Panc1 (cell line): ENCODE results near the gene CSNK1G1. TPM values are rescaled to one million over a fixed set of nuclear protein-coding genes. Genes with fewer than 3 reads are reported as not detected.
"Not testable (repeated sequence)": the region's sequence is repeated elsewhere in the genome, so short reads cannot be mapped to it uniquely, and the experiment has no call there.

Experiments used
- ATAC-seq: fragments of 200-7000 bp; cut with Tn5 transposase; 2 replicates; pipeline ENCODE4 v1.9.1; 2020; ENCODE audit warnings: mild to moderate bottlenecking, moderate library complexity
- BruUV-seq: library from RNA; stranded (reverse); fragments of 400-500 nt; replicated peaks from 2 replicates; lab custom pipeline; 2021; lab: Mats Ljungman, UMichigan
- CTCF ChIA-PET: fragments of 300-600 bp; sonication (Branson Sonifier 250); formaldehyde crosslinking; loops from one replicate; lab custom pipeline; 2022; ENCODE audit warnings: antibody characterized with exemption; lab: Charles Lee
- POLR2A ChIA-PET: fragments of 300-600 bp; sonication (Branson Sonifier 250); formaldehyde crosslinking; loops from one replicate; lab custom pipeline; 2022; ENCODE audit warnings: antibody characterized with exemption; lab: Charles Lee
- DNase-seq: peaks from one replicate; pipeline ENCODE4 v3.0.0-alpha.2; 2010; ENCODE audit warnings: low read depth, low spot score
- H3K27ac ChIP-seq: 2 replicates; pipeline ENCODE4 v1.5.1; 2011; ENCODE audit warnings: mild to moderate bottlenecking, low read length, inconsistent platforms
- H3K27me3 ChIP-seq: fragments of 200-500 bp; sonication (Bioruptor generic); 2 replicates; pipeline ENCODE4 v1.6.0; 2014; ENCODE audit warnings: low read length, inconsistent platforms; ENCODE audit not compliant: control insufficient read depth, insufficient read depth
- H3K36me3 ChIP-seq: fragments of 200-500 bp; sonication (Bioruptor generic); 2 replicates; pipeline ENCODE4 v1.5.1; 2014; ENCODE audit warnings: inconsistent platforms, mild to moderate bottlenecking, low read length, moderate library complexity; ENCODE audit not compliant: control insufficient read depth, insufficient read depth
- H3K4me1 ChIP-seq: 2 replicates; pipeline ENCODE4 v1.5.1; 2011; ENCODE audit warnings: inconsistent platforms, mild to moderate bottlenecking, low read length, moderate library complexity; ENCODE audit not compliant: control insufficient read depth, insufficient read depth
- H3K4me3 ChIP-seq, 2 experiments: 2 replicates each; pipeline ENCODE4 v1.5.1; 2011 to 2012; ENCODE audit warnings: low read depth in 2 of 2, low read length in 2 of 2, mild to moderate bottlenecking in 2 of 2, inconsistent platforms in 1 of 2, moderate library complexity in 1 of 2
- H3K9me3 ChIP-seq: fragments of 200-500 bp; sonication (Bioruptor generic); 2 replicates; pipeline ENCODE4 v1.5.1; 2014; ENCODE audit warnings: low read depth, mild to moderate bottlenecking, inconsistent platforms, low read length, moderate library complexity; ENCODE audit not compliant: control insufficient read depth, insufficient read depth
- CTCF ChIP-seq: fragments of 450-650 bp; IDR thresholded peaks from 2 replicates; pipeline ENCODE4 v1.5.1; 2017; ENCODE audit warnings: mild to moderate bottlenecking
- POLR2AphosphoS5 ChIP-seq: IDR thresholded peaks from 2 replicates; pipeline ENCODE4 v1.6.1; 2012; ENCODE audit warnings: mild to moderate bottlenecking, low read depth, low read length, moderate library complexity
- REST ChIP-seq, 2 experiments: IDR thresholded peaks; 2 replicates each; pipeline ENCODE4 v1.6.1; 2011 to 2012; ENCODE audit warnings: low read depth in 2 of 2, control low read depth in 1 of 2, low read length in 1 of 2, mild to moderate bottlenecking in 1 of 2, moderate library complexity in 1 of 2; ENCODE audit not compliant: insufficient read depth in 1 of 2
- SIN3A ChIP-seq: IDR thresholded peaks from 2 replicates; pipeline ENCODE4 v1.6.1; 2012; ENCODE audit warnings: low read depth, mild to moderate bottlenecking, low read length, moderate library complexity, borderline replicate concordance; ENCODE audit not compliant: insufficient read depth
- TCF7L2 ChIP-seq: IDR thresholded peaks from 2 replicates; pipeline ENCODE4 v1.6.1; 2011; ENCODE audit warnings: mild to moderate bottlenecking, low read depth, low read length, inconsistent platforms
- in situ Hi-C: cut with HindIII; loops from 2 replicates; pipeline ENCODE4 v1.10.0; 2016; ENCODE audit warnings: low sequenced_read_pairs, low pct_unique_long_range_greater_than_20kb
- intact Hi-C: fragments of 100-400 bp; cut with micrococcal nuclease; formaldehyde crosslinking; loops from one replicate; pipeline ENCODE4 v1.10.0; 2022; ENCODE audit not compliant: unreplicated experiment
- total RNA-seq: library from RNA; stranded (reverse); gene quantifications from one replicate; pipeline ENCODE4 v1.2.1, GENCODE V29; 2021; ENCODE audit not compliant: unreplicated experiment

CSNK1G1 gene
- total RNA-seq, 1 experiment from 2014 or later, result 22.8 TPM

- intact Hi-C loops, H3K4me1 ChIP-seq, H3K9me3 ChIP-seq, DNase-seq, ATAC-seq, POLR2A ChIA-PET, H3K27me3 ChIP-seq, BruUV-seq, CTCF ChIA-PET, in situ Hi-C loops, H3K27ac ChIP-seq, H3K4me3 ChIP-seq: not testable (repeated sequence)
- H3K36me3 ChIP-seq, result peaks cover 15% of the 10 kb centered on the region
These were observed 36.5 kb upstream of the CSNK1G1 start for GRCh38 chr15:64392471-64392870.

GRCh38 chr15:64389036-64389435, 33.1 kb upstream of the CSNK1G1 start:
- peak overlapping the region; percentile 62 to 98 for H3K4me3 ChIP-seq
- intact Hi-C loops, result no loop called here
- in situ Hi-C loops, result no loop called here
- H3K4me1 ChIP-seq, result peaks cover 6% of the 10 kb centered on the region; the same call in 1 of the 2 replicates
- peak overlapping the region; percentile 81; the same call in 1 of the 2 replicates for H3K27ac ChIP-seq
- DNase-seq (no peak), ATAC-seq (no peak)
- ChIA-PET CTCF (no interaction called here), POLR2A (interaction anchor here (0.6 to 1.1 kb wide), 2 partner anchors 71 to 285 kb away, joined by 4 to 7 read pairs; no protein-coding TSS in a partner anchor)
- TF ChIP-seq TCF7L2, result no peak
- TF ChIP-seq CTCF, result no peak
- no peak for TF ChIP-seq POLR2AphosphoS5
- TF ChIP-seq REST (IDR thresholded peaks at IDR 0.05; ENCODE audit: insufficient read depth in 1 of 2, low read depth in 2 of 2, low read length in 1 of 2), result no peak
- TF ChIP-seq SIN3A, result no peak
- BruUV-seq, result no TSS peak
- no peaks in the 10 kb centered on the region for H3K27me3 ChIP-seq
- H3K9me3 ChIP-seq, result no peaks in the 10 kb centered on the region
- no peaks in the 10 kb centered on the region; the same call in 1 of the 2 replicates for H3K36me3 ChIP-seq

- Histone ChIP-seq H3K27me3 (no peaks in the 10 kb centered on the region), H3K27ac (peak within 1 kb of the TSS; percentile 81), H3K9me3 (no peaks in the 10 kb centered on the region), H3K4me1 (peaks cover 9% of the 10 kb centered on the region; the same call in 1 of the 2 replicates), H3K36me3 (no peaks in the 10 kb centered on the region; the same call in 1 of the 2 replicates), H3K4me3 (peak within 1 kb of the TSS; percentile 62 to 98)
- DNase-seq (peak; percentile 80), ATAC-seq (peak; percentile 100)
- in situ Hi-C loops (no loop called here), intact Hi-C loops (no loop called here)
- ChIA-PET POLR2A (interaction anchor here (0.5 to 1.2 kb wide), 3 partner anchors 8 to 34 kb away, joined by 3 to 6 read pairs (median 4); no protein-coding TSS in a partner anchor), CTCF (interaction anchor here (0.6 kb wide), 2 partner anchors 91 to 601 kb away, joined by 4 read pairs; no protein-coding TSS in a partner anchor)
- TF ChIP-seq TCF7L2, result peak; percentile 64
- peak; percentile 97 for TF ChIP-seq POLR2AphosphoS5
- no peak for TF ChIP-seq CTCF
- peak in 1 of 2 experiments; percentile 60; a peak in 2 of 4 replicates for TF ChIP-seq REST (IDR thresholded peaks at IDR 0.05; ENCODE audit: insufficient read depth in 1 of 2, low read depth in 2 of 2, low read length in 1 of 2)
- peak; percentile 86; the same call in 1 of the 2 replicates for TF ChIP-seq SIN3A
- no TSS peak for BruUV-seq
These were observed 31.7 kb upstream of the CSNK1G1 start, which contains the start of gene TRIP4 for GRCh38 chr15:64387562-64388168. Gene TRIP4, plus strand, starts transcription at chr15:64387836. Its CDS starts 28 bp downstream, at chr15:64387864.
